MCF 10A (cell line): ENCODE measurements around the gene PARD3. TPM values are rescaled to one million over a fixed set of nuclear protein-coding genes. Genes with fewer than 3 reads are reported as not detected.
A peak's percentile ranks its signal among the peaks of the same experiment; 100 is the strongest.
"Not testable (repeated sequence)": the region's sequence is repeated elsewhere in the genome, so short reads cannot be mapped to it uniquely, and the experiment has no call there.

ENCODE experiments used
- BruUV-seq: library from RNA; stranded (reverse); fragments of 400-500 nt; replicated peaks from 2 replicates; lab custom pipeline; 2021; lab: Mats Ljungman, UMichigan
- CTCF ChIA-PET: fragments of 300-600 bp; sonication (Branson Sonifier 250); formaldehyde crosslinking; extraction: SDS; loops from one replicate; lab custom pipeline; 2021; ENCODE audit warnings: antibody characterized with exemption, inconsistent platforms; lab: Yijun Ruan, JAX
- POLR2A ChIA-PET: fragments of 300-600, 350-650 bp; sonication (Branson Sonifier 250); formaldehyde crosslinking; extraction: SDS; loops from one replicate; lab custom pipeline; 2020; ENCODE audit warnings: antibody characterized with exemption, inconsistent platforms; lab: Yijun Ruan, JAX
- DNase-seq: peaks from one replicate; pipeline ENCODE4 v3.0.0-alpha.2; 2018; ENCODE audit not compliant: unreplicated experiment
- H3K27ac Mint-ChIP-seq: one replicate; pipeline ENCODE4 v1.8.0; 2022; ENCODE audit warnings: mild to moderate bottlenecking, low read depth, mixed read lengths; ENCODE audit not compliant: unreplicated experiment
- H3K27me3 Mint-ChIP-seq: one replicate; pipeline ENCODE4 v1.8.0; 2022; ENCODE audit warnings: mixed read lengths; ENCODE audit not compliant: insufficient read depth, unreplicated experiment
- H3K36me3 Mint-ChIP-seq: one replicate; pipeline ENCODE4 v1.8.0; 2022; ENCODE audit warnings: mild to moderate bottlenecking, moderate library complexity, mixed read lengths; ENCODE audit not compliant: insufficient read depth, unreplicated experiment
- H3K4me1 Mint-ChIP-seq: one replicate; pipeline ENCODE4 v1.8.0; 2022; ENCODE audit warnings: mixed read lengths; ENCODE audit not compliant: insufficient read depth, unreplicated experiment
- H3K4me3 Mint-ChIP-seq: one replicate; pipeline ENCODE4 v1.8.0; 2022; ENCODE audit warnings: mild to moderate bottlenecking, moderate library complexity, mixed read lengths; ENCODE audit not compliant: unreplicated experiment
- H3K9me3 Mint-ChIP-seq: one replicate; pipeline ENCODE4 v1.8.0; 2022; ENCODE audit warnings: mixed read lengths; ENCODE audit not compliant: unreplicated experiment
- CTCF ChIP-seq: fragments of 200-600 bp; IDR thresholded peaks from one replicate; pipeline ENCODE4 v1.8.0; 2022; ENCODE audit warnings: antibody characterized with exemption, mild to moderate bottlenecking; ENCODE audit not compliant: unreplicated experiment
- intact Hi-C: fragments of 100-400 bp; cut with micrococcal nuclease; formaldehyde crosslinking; loops from 2 replicates; pipeline ENCODE4 v1.14.1; 2022
- total RNA-seq: library from RNA; stranded (reverse); gene quantifications from 2 replicates; pipeline ENCODE4 v1.2.3, GENCODE V29; 2022

PARD3 gene
- total RNA-seq, 1 experiment from 2014 or later, result 70.0 TPM

DNA sequence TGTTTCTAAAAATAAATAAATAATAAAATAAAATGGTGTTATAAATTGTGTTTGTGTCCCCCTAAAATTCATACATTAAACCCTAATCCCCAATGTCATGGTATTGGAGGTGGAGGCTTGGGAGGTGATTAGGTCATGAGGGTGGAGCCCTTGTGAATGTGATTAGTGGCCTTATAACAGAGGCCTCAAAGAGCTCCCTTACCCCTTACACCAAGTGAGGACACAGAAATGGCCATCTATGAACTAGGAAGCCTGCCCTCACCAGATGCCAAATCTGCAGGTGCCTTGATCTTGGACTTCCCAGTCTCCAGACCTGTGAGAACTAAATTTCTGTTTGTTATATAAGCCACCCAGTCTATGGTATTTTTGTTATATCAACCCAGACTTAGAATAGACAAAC, 738.7 kb downstream of the PARD3 start:
- no peak for TF ChIP-seq CTCF
- no peaks in the 10 kb centered on the region for H3K36me3 Mint-ChIP-seq
- BruUV-seq, result no TSS peak
- peaks cover 8% of the 10 kb centered on the region for H3K9me3 Mint-ChIP-seq
- H3K4me1 Mint-ChIP-seq, result no peaks in the 10 kb centered on the region
- CTCF ChIA-PET, result no interaction called here
- no peak for DNase-seq
- intact Hi-C loops, result no loop called here
- H3K27ac Mint-ChIP-seq, result no peak overlapping the region
- H3K4me3 Mint-ChIP-seq, result no peak overlapping the region
- POLR2A ChIA-PET, result no interaction called here
- H3K27me3 Mint-ChIP-seq, result no peaks in the 10 kb centered on the region

DNA sequence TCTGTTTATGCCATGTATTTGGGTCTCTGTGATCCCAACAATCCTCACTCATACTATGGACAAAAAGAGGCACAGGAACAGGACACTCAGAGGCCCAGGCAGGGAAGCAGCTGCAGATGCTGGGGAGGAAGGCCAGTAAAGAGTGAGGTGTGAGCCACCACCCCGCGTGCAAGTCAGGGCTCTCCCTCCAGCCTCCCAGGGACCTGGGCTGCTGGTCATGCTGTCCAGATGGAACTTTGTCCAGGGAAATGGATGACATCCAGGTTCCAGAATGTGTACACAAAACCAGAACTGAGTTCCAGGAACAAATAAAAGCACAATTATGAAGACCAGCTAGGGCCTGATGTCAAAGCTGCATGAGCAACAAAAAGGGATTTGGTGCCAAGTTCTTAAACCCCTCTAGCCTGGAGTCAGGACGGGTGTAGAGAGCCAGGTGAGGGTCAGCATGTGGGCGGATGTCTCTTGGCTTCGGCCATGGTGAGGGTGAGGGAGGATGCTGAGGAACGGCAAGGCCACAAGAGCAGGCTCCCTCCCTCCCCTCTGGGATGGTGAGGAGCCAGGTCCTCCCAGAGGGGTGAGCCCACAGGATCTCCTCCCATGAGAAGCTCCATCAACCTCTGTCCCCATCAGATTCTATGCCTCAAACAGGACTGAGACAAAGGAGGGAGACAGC, 739.7 kb downstream of the PARD3 start:
- peaks cover 11% of the 10 kb centered on the region for H3K9me3 Mint-ChIP-seq
- intact Hi-C loops, result no loop called here
- DNase-seq, result no peak
- ChIA-PET POLR2A (no interaction called here), CTCF (no interaction called here)
- BruUV-seq, result no TSS peak
- no peak overlapping the region for H3K4me3 Mint-ChIP-seq
- H3K27ac Mint-ChIP-seq, result no peak overlapping the region
- no peaks in the 10 kb centered on the region for H3K27me3 Mint-ChIP-seq
- no peaks in the 10 kb centered on the region for H3K4me1 Mint-ChIP-seq
- no peaks in the 10 kb centered on the region for H3K36me3 Mint-ChIP-seq
- TF ChIP-seq CTCF, result no peak

- Mint-ChIP-seq H3K9me3 (peaks cover 22% of the 10 kb centered on the region), H3K36me3 (no peaks in the 10 kb centered on the region), H3K27me3 (no peaks in the 10 kb centered on the region), H3K27ac (peak overlapping the region; percentile 6), H3K4me1 (no peaks in the 10 kb centered on the region), H3K4me3 (no peak overlapping the region)
- no TSS peak for BruUV-seq
- DNase-seq, result no peak
- TF ChIP-seq CTCF, result no peak
- ChIA-PET CTCF (no interaction called here), POLR2A (interaction anchor here (0.5 kb wide), 1 partner anchor 653 kb away, joined by 3 read pairs; no protein-coding TSS in a partner anchor)
- intact Hi-C loops, result no loop called here
These were observed 741.0 kb downstream of the PARD3 start for GRCh38 chr10:34074051-34074450.

DNA sequence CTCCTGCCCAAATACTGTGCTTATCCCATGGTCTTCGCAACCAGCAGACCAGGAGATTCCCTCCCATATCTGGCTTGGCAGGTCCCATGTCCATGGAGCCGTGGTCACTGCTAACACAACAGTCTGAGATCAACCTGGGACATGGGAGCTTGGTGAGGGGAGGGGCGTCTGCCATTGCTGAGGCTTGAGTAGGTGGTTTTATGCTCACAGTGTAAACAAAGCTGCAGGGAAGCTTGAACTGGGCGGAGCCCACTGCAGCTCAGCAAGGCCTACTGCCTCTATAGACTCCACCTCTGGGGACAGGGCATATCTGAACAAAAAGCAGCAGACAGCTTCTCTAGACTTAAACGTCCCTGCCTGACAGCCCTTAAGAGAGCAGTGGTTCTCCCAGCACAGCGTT, 747.4 kb downstream of the PARD3 start:
- H3K27me3 Mint-ChIP-seq, H3K4me1 Mint-ChIP-seq, BruUV-seq, H3K27ac Mint-ChIP-seq, intact Hi-C loops, POLR2A ChIA-PET, CTCF ChIA-PET, H3K4me3 Mint-ChIP-seq, DNase-seq, H3K36me3 Mint-ChIP-seq: not testable (repeated sequence)
- H3K9me3 Mint-ChIP-seq, result peaks cover 33% of the 10 kb centered on the region
